ENCODE measurements around the gene TNN.

The TNN gene

GRCh38 chr1:175127565-175127964 lies 59.9 kb downstream of the TNN start:
- no peak for DNase-seq (ENCODE audit: low read depth)
- no peak for TF ChIP-seq CTCF (conservative IDR thresholded peaks at IDR 0.05; ENCODE audit: low read depth, low read length)
- no peak overlapping the region for H3K4me3 ChIP-seq (ENCODE audit: low read length)

GRCh38 chr1:175128523-175128922 lies 60.9 kb downstream of the TNN start:
- DNase-seq (ENCODE audit: low read depth), result no peak
- no peak overlapping the region for H3K4me3 ChIP-seq (ENCODE audit: low read length)
- TF ChIP-seq CTCF (conservative IDR thresholded peaks at IDR 0.05; ENCODE audit: low read depth, low read length), result no peak

GRCh38 chr1:175129182-175129581 lies 61.5 kb downstream of the TNN start:
- DNase-seq (ENCODE audit: low read depth), result no peak

GRCh38 chr1:175129644-175129996 lies 62.0 kb downstream of the TNN start:
- TF ChIP-seq CTCF (conservative IDR thresholded peaks at IDR 0.05; ENCODE audit: low read depth, low read length), result no peak
- DNase-seq (ENCODE audit: low read depth), result no peak
- no peak overlapping the region for H3K4me3 ChIP-seq (ENCODE audit: low read length)

More at GRCh38 chr1:175129182-175129581, 61.5 kb downstream of the TNN start:
- no peak overlapping the region for H3K4me3 ChIP-seq (ENCODE audit: low read length)
- no peak for TF ChIP-seq CTCF (conservative IDR thresholded peaks at IDR 0.05; ENCODE audit: low read depth, low read length)

GRCh38 chr1:175129997-175130648 lies 62.5 kb downstream of the TNN start:
- DNase-seq (ENCODE audit: low read depth), result no peak
- no peak overlapping the region for H3K4me3 ChIP-seq (ENCODE audit: low read length)
- TF ChIP-seq CTCF (conservative IDR thresholded peaks at IDR 0.05; ENCODE audit: low read depth, low read length), result no peak

GRCh38 chr1:175130649-175131045 lies 63.0 kb downstream of the TNN start:
- no peak overlapping the region for H3K4me3 ChIP-seq (ENCODE audit: low read length)
- TF ChIP-seq CTCF (conservative IDR thresholded peaks at IDR 0.05; ENCODE audit: low read depth, low read length), result no peak
- DNase-seq (ENCODE audit: low read depth), result no peak

GRCh38 chr1:175131095-175131494 lies 63.5 kb downstream of the TNN start:
- no peak for TF ChIP-seq CTCF (conservative IDR thresholded peaks at IDR 0.05; ENCODE audit: low read depth, low read length)
- no peak for DNase-seq (ENCODE audit: low read depth)
- no peak overlapping the region for H3K4me3 ChIP-seq (ENCODE audit: low read length)

Data from retinal pigment epithelial cell (primary cell).